Endodermal cell (in vitro differentiated cells): ENCODE measurements around the gene PRPF39. TPM values are rescaled to one million over a fixed set of nuclear protein-coding genes. Genes with fewer than 3 reads are reported as not detected.

Experiments
- DNase-seq: peaks from one replicate; pipeline ENCODE4 v3.0.0-alpha.2; 2017
- H3K27ac ChIP-seq: 2 replicates; pipeline ENCODE4 v1.5.1; 2013; ENCODE audit warnings: mild to moderate bottlenecking, low read depth, low read length, moderate library complexity
- H3K27me3 ChIP-seq: 2 replicates; pipeline ENCODE4 v1.6.1; 2013; ENCODE audit warnings: mild to moderate bottlenecking, low read length, moderate library complexity; ENCODE audit not compliant: insufficient read depth, control insufficient read depth, poor library complexity, severe bottlenecking
- H3K36me3 ChIP-seq: 2 replicates; pipeline ENCODE4 v1.7.0; 2013; ENCODE audit warnings: mild to moderate bottlenecking, low read length, moderate library complexity; ENCODE audit not compliant: control insufficient read depth, insufficient read depth
- H3K4me1 ChIP-seq: one replicate; pipeline ENCODE4 v1.7.0; 2013; ENCODE audit warnings: low read length; ENCODE audit not compliant: control insufficient read depth, insufficient read depth
- H3K4me3 ChIP-seq: 2 replicates; pipeline ENCODE4 v1.5.1; 2013; ENCODE audit warnings: mild to moderate bottlenecking, low read length, moderate library complexity
- H3K9ac ChIP-seq: 2 replicates; pipeline ENCODE4 v1.6.1; 2013; ENCODE audit warnings: mild to moderate bottlenecking, low read length, moderate library complexity; ENCODE audit not compliant: poor library complexity, severe bottlenecking; ENCODE audit errors: extremely low read depth
- H3K9me3 ChIP-seq: 2 replicates; pipeline ENCODE4 v1.6.1; 2013; ENCODE audit warnings: mild to moderate bottlenecking, low read length, moderate library complexity; ENCODE audit not compliant: control insufficient read depth
- H3K27ac Mint-ChIP-seq: 2 replicates; pipeline ENCODE4 v1.8.0; 2020; ENCODE audit warnings: mixed read lengths
- H3K27me3 Mint-ChIP-seq: 2 replicates; pipeline ENCODE4 v1.8.0; 2021; ENCODE audit warnings: mild to moderate bottlenecking, mixed read lengths; ENCODE audit not compliant: insufficient read depth
- H3K36me3 Mint-ChIP-seq: 2 replicates; pipeline ENCODE4 v1.8.0; 2020; ENCODE audit warnings: low read depth, mixed read lengths
- H3K4me1 Mint-ChIP-seq: 2 replicates; pipeline ENCODE4 v1.8.0; 2020; ENCODE audit warnings: mixed read lengths
- H3K4me3 Mint-ChIP-seq: 2 replicates; pipeline ENCODE4 v1.8.0; 2020; ENCODE audit warnings: mild to moderate bottlenecking, moderate library complexity, mixed read lengths
- H3K9me3 Mint-ChIP-seq: 2 replicates; pipeline ENCODE4 v1.8.0; 2020; ENCODE audit warnings: mild to moderate bottlenecking, mixed read lengths
- WGBS, 2 experiments: methylation state at CpG; one replicate each; pipeline versions ENCODE4 v1.1.5 to v1.1.7; 2013; ENCODE audit warnings: missing lambda C conversion rate in 2 of 2, mixed read lengths in 1 of 2; ENCODE audit not compliant: insufficient coverage in 1 of 2, insufficient read length in 1 of 2; 5-methylcytosine and 5-hydroxymethylcytosine counted together
- total RNA-seq, 2 donors: library from RNA; stranded (reverse); fragmentation: NEBNext Ultra II Directional in 1 of 2; extraction: Animal tissue kit (Norgen Biotek cat#: 25700) in 1 of 2; gene quantifications; 2 replicates in 1 of 2; 3 replicates in 1 of 2; pipeline ENCODE4 v1.2.1, GENCODE V29; 2021
- TF ChIP-seq, protein P1 (sequence below): fragments of 200-600 bp; sonication (generic); conservative IDR thresholded peaks from 2 replicates; pipeline ENCODE4 v1.5.0; 2021; ENCODE audit warnings: antibody characterized with exemption, mild to moderate bottlenecking

PRPF39 gene
- total RNA-seq, 2 donors from 2014 or later = 50.7 to 50.8 TPM

DNA sequence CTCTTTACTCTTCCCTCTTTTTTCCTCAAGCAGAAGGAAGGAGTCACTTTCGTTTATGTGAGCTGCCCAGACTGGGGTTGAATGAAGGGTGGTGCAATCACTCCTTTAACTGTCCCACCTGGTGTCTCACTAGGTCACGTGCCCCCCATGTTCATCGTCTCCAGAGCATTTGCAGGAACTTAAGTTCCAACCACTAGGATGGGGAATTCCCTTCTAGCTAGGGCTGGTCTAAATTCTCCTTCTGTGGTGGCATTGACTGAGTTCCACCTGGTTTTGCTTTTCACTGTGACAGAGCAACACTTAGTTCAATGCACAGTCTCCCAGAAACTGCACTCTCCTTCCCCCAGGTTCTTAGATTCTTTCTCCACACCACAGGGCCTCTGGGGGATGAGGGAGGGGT is 61.3 kb downstream of the PRPF39 start:
- DNase-seq = no peak
- Mint-ChIP-seq H3K4me1 (no peaks in the 10 kb centered on the region), H3K27ac (no peak overlapping the region), H3K9me3 (peaks cover 5% of the 10 kb centered on the region), H3K27me3 (no peaks in the 10 kb centered on the region), H3K36me3 (peaks cover 33% of the 10 kb centered on the region), H3K4me3 (no peak overlapping the region)
- Histone ChIP-seq H3K27ac (no peak overlapping the region), H3K9me3 (no peaks in the 10 kb centered on the region), H3K9ac (no peak overlapping the region), H3K4me1 (no peaks in the 10 kb centered on the region), H3K4me3 (no peak overlapping the region), H3K36me3 (no peaks in the 10 kb centered on the region), H3K27me3 (no peaks in the 10 kb centered on the region)
- WGBS, 2 experiments = 95% methylated on average over 2 to 3 of the region's 3 CpGs
- TF ChIP-seq, protein P1, sequence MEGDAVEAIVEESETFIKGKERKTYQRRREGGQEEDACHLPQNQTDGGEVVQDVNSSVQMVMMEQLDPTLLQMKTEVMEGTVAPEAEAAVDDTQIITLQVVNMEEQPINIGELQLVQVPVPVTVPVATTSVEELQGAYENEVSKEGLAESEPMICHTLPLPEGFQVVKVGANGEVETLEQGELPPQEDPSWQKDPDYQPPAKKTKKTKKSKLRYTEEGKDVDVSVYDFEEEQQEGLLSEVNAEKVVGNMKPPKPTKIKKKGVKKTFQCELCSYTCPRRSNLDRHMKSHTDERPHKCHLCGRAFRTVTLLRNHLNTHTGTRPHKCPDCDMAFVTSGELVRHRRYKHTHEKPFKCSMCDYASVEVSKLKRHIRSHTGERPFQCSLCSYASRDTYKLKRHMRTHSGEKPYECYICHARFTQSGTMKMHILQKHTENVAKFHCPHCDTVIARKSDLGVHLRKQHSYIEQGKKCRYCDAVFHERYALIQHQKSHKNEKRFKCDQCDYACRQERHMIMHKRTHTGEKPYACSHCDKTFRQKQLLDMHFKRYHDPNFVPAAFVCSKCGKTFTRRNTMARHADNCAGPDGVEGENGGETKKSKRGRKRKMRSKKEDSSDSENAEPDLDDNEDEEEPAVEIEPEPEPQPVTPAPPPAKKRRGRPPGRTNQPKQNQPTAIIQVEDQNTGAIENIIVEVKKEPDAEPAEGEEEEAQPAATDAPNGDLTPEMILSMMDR = no peak

DNA sequence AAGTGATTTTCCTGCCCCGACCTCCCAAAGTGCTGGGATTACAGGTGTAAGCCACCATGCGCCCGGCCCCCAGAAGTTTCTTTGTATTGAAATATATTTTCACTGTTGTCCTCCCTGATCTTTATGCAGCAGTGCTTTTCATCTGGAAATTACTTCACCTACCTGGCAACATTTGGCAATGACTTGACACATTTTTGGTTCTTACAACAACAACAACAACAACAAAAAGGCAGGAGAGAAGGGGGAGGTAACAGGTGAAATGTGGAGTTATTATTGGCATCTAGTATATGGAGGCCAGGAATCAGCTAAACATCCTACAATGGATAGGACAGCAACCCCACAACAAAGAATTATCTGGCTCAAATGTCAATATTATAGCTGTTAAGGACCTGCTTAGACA is 65.7 kb downstream of the PRPF39 start:
- peak overlapping the region; percentile 49 for H3K27ac Mint-ChIP-seq
- 80 to 95% methylated on average over 1 to 3 of the region's 3 CpGs for WGBS, 2 experiments
- H3K36me3 Mint-ChIP-seq = peaks cover 28% of the 10 kb centered on the region

DNA sequence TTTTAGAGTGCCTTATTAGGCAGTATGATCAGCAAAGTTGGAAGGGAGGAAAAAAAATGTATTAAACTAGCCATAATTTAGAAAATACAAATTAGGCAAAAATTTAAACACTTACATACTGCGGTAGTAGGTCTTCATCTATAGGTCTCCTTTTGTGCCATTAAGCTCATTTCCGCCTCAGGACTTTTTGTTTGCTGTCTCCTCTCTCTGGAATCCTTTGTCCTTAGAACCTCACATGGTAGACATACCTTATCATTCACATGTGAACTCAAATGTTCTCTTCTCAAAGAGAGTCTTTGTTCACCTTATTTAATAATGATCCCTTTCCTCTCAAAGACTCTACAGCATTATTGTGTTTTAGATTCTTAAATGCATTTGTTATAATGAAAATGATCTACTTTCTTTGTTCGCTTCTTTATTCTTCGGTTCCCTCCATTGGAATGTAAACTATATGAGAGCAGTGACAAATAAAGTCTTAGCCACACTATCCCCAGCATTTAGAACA is 66.5 kb downstream of the PRPF39 start:
- Mint-ChIP-seq H3K9me3 (peaks cover 3% of the 10 kb centered on the region), H3K27me3 (no peaks in the 10 kb centered on the region), H3K4me3 (no peak overlapping the region), H3K4me1 (no peaks in the 10 kb centered on the region), H3K27ac (peak overlapping the region; percentile 56), H3K36me3 (peaks cover 19% of the 10 kb centered on the region)
- H3K4me3 ChIP-seq = no peak overlapping the region
- H3K9me3 ChIP-seq = no peaks in the 10 kb centered on the region
- WGBS, 2 experiments = 94 to 100% methylated on average over 2 to 4 of the region's 4 CpGs
- H3K27ac ChIP-seq = no peak overlapping the region
- no peaks in the 10 kb centered on the region for H3K4me1 ChIP-seq
- no peak for DNase-seq
- no peak overlapping the region for H3K9ac ChIP-seq
- H3K27me3 ChIP-seq = no peaks in the 10 kb centered on the region
- TF ChIP-seq, protein P1 = no peak
- peaks cover 8% of the 10 kb centered on the region for H3K36me3 ChIP-seq

More for the DNA sequence above, 65.7 kb downstream of the PRPF39 start:
- Histone ChIP-seq H3K36me3 (peaks cover 8% of the 10 kb centered on the region), H3K4me3 (no peak overlapping the region), H3K9me3 (no peaks in the 10 kb centered on the region), H3K27me3 (no peaks in the 10 kb centered on the region), H3K9ac (no peak overlapping the region), H3K27ac (no peak overlapping the region), H3K4me1 (no peaks in the 10 kb centered on the region)
- DNase-seq = no peak
- Mint-ChIP-seq H3K4me1 (no peaks in the 10 kb centered on the region), H3K27me3 (no peaks in the 10 kb centered on the region), H3K9me3 (peaks cover 5% of the 10 kb centered on the region), H3K4me3 (no peak overlapping the region)
- TF ChIP-seq, protein P1 = no peak
